ENCODE measurements around the gene BHLHE23.
"Not testable (repeated sequence)": the region's sequence is repeated elsewhere in the genome, so short reads cannot be mapped to it uniquely, and the experiment has no call there.

The BHLHE23 gene

GRCh38 chr20:62970307-62971210 is 36.2 kb downstream of the BHLHE23 start:
- DNase-seq = no peak

DNA sequence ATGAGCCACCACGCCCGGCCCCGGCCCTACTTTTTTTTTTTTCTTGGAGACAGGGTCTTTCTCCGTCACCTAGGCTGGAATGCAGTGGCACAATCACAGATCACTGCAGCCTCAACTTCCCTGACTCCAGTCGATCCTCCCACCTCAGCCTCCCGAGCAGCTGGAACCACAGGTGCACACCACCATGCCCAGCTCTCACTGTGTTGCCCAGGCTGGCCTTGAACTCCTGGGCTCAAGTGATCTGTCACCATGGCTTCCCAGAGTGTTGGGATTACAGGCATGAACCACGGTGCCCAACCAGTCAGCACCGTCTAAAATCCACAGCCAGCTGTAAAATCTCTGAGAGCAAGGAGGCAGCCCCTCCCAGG is 36.8 kb downstream of the BHLHE23 start:
- no peak for DNase-seq

GRCh38 chr20:62969179-62969760 is 37.5 kb downstream of the BHLHE23 start:
- no peak for DNase-seq

DNA sequence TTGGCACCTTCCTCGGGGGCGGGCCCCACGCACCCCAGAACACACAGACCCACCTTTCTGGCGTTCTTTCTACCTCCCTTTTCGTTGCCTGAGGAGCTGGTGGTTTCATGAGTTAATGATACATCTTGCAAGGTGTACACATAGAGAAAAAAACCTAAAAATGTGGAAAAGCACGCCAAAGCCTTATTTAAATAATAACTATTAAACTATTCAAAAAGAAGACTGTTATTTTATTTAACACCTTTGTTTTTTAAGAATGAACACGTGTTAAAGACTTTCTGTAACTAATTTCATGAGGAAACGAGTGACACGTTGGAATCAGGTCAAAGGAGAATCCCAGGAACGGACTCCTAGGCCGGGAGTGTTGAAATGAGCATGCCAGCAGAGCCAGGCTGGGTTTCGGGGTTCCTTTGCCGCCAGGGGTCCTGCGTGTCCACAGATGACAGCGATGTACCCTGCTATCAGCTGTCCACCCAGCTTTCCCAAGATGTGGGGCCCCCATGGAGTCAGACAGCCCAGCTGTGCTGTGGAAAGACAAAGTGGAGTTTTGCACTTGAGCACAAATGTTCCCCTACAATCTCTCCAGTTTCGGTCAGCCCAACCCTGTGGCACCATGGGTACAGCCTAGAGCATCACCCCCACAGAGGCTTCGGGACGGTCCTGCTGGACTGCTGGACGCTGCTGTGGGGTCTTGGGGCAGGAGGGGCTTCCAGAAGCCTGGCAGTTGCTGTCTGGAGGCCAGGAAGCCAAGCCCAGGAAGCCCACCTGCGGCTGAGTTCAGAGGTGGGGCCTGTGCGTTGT is 38.2 kb downstream of the BHLHE23 start:
- DNase-seq = no peak

DNA sequence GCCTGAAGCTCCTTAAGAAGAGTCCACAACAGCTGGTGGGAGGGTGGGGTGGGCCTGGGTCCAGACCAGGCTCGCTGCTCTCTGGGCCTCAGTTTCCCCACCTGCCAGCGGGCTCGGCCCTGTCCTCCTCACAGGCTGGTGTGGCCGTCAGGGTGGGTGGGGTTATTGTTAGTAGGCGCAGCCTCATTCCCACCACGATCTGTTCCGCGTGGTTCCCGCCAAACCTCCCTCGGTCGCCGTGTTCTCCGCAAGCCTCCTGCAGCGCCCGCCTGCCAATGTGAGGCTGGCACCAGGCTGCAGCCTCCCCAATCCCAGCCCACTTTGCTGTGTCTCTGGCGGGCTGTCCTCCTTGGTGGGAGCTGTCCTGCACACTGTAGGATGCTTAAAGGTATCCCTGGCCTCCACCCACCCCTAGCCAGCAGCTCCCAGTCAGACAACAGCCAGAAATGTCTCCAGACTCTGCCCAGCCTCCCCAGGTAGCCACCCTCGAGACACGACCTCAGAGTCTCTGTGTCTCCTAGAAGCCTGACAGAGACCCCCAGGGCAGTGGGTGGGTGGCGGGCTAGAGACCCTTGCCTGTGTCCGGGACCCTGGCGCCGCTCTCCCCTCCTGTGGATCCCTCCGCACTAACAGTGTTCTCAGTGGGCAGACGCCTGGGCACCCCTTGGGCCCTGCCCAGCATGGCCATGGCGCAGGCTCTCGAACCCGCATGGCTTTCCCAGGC is 39.0 kb downstream of the BHLHE23 start:
- DNase-seq = no peak

DNA sequence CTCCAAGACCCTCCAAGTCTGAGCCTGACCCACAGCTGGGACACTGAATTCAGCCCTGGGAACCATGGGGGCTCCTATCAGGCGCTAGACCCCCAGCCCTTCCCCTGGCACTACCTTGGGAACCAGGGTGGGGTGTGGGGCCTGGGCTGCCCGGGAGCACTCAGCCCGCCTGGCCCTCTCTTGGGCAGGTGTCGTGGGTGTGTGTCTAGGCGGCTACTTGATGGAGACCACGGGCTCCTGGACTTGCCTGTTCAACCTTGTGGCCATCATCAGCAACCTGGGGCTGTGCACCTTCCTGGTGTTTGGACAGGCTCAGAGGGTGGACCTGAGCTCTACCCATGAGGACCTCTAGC is 39.6 kb downstream of the BHLHE23 start:
- no peak for DNase-seq

DNA sequence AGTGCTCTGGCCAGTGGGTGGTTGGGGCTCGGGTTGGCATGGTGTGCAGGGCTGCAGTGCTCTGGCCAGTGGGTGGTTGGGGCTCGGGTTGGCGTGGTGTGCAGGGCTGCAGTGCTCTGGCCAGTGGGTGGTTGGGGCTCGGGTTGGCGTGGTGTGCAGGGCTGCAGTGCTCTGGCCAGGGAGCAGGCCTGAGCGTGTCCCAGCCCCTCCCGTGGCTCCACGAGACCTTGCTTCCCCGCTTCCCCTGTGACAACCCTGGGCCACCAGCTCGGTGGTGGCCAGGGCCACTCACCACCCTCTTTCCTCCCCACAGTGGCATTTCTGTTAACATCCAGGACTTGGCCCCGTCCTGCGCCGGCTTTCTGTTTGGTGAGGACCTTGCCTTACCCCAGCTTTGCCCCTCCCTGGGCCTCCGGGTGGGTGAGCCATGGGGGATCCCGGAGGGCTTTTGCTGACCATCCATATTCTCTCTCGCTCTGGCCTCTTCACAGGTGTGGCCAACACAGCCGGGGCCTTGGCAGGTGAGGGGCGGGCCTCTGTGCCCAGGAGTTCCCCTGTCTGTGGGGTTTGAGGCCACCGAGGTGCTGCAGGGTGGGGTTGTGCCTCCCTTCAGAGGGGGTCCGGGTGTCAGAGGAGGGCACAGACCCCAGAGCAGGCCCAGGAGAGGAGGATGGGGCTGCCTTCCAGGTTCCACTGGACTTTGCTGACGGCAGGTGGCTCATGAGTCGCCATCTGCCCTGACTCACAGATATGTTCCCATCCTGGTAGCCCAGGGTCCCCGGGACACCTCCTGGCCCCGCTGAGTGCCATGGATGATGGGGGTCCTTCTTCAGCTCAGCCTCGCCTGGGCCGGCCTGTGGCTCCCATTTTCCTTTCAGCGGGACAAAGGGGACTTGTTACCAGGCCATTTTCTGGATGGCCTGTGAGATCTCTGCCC is 40.3 kb downstream of the BHLHE23 start:
- no peak for DNase-seq

GRCh38 chr20:62965363-62965771 is 41.4 kb downstream of the BHLHE23 start:
- DNase-seq = no peak

DNA sequence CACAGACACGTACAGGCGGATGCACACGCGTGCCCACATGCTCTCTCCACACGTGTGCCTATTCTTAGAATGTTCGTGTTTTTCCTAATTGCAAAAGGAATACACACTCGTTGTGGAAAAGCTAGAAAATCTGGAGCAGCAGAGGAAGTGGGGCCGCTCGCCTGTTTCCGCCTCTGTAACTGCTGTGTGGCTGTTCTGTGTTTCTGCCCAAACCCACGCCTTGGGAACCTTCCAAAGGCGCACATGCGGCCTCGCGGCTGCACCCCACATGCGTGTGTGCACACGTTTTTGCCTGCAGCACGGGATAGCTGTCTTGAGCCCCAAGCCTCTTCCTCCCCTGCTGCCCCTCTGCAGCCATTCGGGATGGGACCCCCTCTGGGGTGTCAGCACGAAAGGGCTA is 42.1 kb downstream of the BHLHE23 start:
- DNase-seq = no peak

GRCh38 chr20:62963614-62964397 is 43.0 kb downstream of the BHLHE23 start:
- DNase-seq = no peak

DNA sequence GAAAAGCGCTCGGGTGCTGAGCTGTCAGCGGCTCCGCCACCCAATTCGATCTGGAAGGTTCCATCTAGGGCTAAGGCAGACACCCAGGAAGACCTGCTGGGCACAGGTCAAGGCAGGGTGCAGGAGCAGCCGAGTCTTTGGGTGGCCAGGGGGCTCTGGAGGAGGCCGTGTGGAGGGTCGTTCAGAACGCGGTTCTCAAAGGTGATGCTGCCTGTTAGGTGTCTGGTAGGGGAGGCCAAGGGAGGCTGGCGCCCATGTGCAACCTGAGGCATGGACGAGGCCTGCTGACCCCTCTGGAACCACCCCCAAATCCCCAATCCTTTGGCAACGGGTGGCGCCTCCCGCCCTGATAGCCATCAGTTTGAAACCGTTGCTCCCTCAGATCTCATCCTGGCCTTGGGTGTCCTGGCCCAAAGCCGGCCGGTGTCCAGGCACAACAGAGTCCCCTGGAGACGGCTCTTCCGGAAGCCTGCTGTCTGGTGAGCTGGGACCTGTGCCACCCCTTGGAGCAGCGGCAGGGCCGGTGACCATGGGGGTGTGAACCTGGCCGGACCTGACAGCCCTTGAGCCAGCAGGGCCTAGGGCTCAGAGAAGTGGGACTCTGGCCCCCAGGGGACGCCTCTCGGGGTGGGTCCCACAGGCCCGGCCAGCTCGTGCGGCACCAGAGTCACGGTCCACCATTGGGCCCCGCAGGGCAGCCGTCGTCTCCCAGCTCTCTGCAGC is 43.7 kb downstream of the BHLHE23 start:
- DNase-seq = no peak

DNA sequence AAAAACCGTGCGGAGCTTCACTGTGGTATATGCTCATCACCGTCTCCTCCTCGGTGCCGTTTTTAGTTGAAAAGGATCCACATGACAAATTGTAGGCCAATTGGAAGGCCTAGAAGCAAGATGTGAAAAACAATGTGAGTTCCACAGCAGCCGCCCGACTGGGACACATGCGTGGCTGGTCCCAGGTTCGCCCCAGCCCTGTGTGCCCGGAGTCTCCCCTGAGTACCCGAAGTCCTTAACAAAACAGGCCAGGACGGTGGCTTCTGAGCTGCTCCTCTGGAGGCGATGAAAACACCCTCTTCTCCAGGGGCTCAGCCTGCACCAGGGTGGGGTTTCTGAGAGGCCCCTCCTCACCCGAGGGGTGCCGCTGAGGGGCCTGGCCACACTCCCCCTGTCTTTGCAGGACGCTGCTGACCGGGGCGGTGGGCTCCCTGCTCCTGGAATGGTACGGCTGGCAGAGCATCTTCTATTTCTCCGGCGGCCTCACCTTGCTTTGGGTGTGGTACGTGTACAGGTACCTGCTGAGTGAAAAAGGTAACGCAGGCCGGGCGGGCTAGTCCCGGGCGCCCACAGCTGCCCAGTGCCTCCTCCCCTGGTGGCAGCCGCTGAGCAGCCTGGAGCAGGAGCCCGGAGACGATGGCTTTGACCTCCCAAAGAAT is 44.4 kb downstream of the BHLHE23 start:
- no peak for DNase-seq

- DNase-seq = no peak
Measured at GRCh38 chr20:62961799-62962198, 45.0 kb downstream of the BHLHE23 start.

DNA sequence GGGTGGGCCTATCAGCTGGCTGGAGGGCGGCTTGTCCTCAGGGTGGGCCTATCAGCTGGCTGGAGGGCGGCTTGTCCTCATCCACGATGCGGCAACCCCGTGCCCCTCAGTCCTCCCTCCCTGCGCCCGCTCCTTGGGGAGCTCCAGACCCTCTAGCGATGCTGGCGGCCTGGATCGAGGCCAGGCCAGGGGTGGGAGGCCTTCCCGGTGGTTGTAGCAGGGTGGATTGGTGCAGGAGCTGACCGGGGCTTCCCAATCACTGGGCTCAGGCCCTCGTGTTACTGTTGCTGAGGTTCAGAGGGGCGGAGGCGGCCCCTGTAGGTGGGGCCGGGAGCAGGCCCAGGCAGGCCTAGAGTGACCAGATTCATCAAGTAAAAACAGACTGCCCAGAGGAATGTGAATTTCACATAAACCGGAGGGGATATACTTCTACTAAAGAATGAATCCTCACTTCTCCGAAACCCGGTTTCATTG is 45.4 kb downstream of the BHLHE23 start:
- DNase-seq = no peak

GRCh38 chr20:62960446-62961309 is 46.1 kb downstream of the BHLHE23 start:
- not testable (repeated sequence) for DNase-seq

- DNase-seq = no peak
Measured at GRCh38 chr20:62959998-62960436, 46.7 kb downstream of the BHLHE23 start.

DNA sequence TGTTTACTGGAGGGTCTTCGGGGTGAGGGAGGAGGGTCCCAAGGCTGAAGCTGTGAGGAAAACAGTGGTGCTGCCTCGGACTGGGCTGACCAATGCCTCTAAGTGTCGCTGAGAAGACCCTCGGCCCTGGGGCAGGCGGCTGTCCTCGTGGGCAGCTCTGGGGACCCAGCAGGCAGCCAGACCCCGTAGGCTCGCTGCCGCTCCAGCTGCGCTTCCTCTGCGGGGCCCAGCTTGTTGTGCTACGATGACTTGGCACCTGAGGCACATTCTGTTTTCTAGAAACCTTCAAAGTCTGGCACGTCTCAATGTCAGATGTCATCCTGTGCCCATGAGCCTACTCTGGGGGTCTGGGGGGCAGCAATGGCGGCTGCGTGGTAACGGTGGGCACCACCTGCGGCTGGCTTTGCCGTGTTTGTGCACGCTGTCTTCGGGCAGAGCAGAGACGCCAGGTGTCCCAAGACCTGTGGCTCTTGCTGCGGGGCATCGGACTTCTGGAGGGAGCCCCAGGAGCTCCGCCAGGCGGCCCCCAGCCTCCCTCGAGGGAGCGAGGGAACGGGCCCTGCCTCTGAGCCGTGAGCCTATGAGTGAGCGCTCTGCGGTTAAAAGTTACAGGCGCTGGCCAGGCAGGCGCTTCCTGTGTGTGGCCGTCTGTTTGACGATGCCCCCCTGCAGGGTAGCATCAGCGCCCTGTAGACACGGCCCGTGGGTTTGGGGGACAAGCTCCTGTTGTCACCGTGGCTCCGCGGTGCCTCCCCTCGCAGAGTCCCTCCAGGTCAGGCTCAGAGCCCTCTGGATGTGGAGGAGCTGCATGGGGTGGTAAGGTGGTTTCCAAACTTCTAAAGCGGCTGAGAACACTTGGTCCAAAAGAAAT is 47.4 kb downstream of the BHLHE23 start:
- no peak for DNase-seq
